Loucy (cell line): ENCODE measurements around the gene SMIM23.
A peak's percentile ranks its signal among the peaks of the same experiment; 100 is the strongest.

ENCODE experiments used
- H2AFZ ChIP-seq: fragments of 200-600 bp; sonication (generic); 2 replicates; pipeline ENCODE4 v1.6.0; 2016; ENCODE audit warnings: antibody characterized with exemption, mild to moderate bottlenecking, low read length, moderate library complexity
- H3F3A ChIP-seq: fragments of 200-600 bp; 2 replicates; pipeline ENCODE4 v1.6.0; 2016; ENCODE audit warnings: antibody characterized with exemption, low read depth, mild to moderate bottlenecking
- H3K27me3 ChIP-seq: fragments of 200-600 bp; sonication (generic); 2 replicates; pipeline ENCODE4 v1.6.1; 2014; ENCODE audit warnings: low read length, mild to moderate bottlenecking; ENCODE audit not compliant: insufficient read depth, poor library complexity, severe bottlenecking
- H3K36me3 ChIP-seq: fragments of 200-600 bp; sonication (generic); 2 replicates; pipeline ENCODE4 v1.6.1; 2016; ENCODE audit warnings: low read length; ENCODE audit not compliant: insufficient read depth
- H3K4me1 ChIP-seq: fragments of 200-600 bp; sonication (generic); 2 replicates; pipeline ENCODE4 v1.5.1; 2014; ENCODE audit warnings: low read length, mild to moderate bottlenecking; ENCODE audit not compliant: insufficient read depth, poor library complexity, severe bottlenecking
- H3K4me2 ChIP-seq: fragments of 200-600 bp; sonication (generic); 2 replicates; pipeline ENCODE4 v1.6.0; 2014; ENCODE audit warnings: antibody characterized with exemption, low read length, low read depth, mild to moderate bottlenecking; ENCODE audit not compliant: poor library complexity, severe bottlenecking
- H3K4me3 ChIP-seq: fragments of 200-600 bp; sonication (generic); 2 replicates; pipeline ENCODE4 v1.5.1; 2014; ENCODE audit warnings: low read length, mild to moderate bottlenecking, mixed read lengths; ENCODE audit not compliant: poor library complexity, severe bottlenecking
- H3K79me2 ChIP-seq: fragments of 200-600 bp; sonication (generic); 2 replicates; pipeline ENCODE4 v1.6.1; 2014; ENCODE audit warnings: low read length; ENCODE audit not compliant: insufficient read depth
- H3K9ac ChIP-seq: fragments of 200-600 bp; sonication (generic); 2 replicates; pipeline ENCODE4 v1.6.0; 2014; ENCODE audit warnings: mild to moderate bottlenecking, low read depth, low read length, moderate library complexity; ENCODE audit not compliant: poor library complexity, severe bottlenecking
- H3K9me2 ChIP-seq: fragments of 200-600 bp; sonication (generic); replicated peaks from 2 replicates; pipeline ENCODE4 v1.6.1; 2016; ENCODE audit warnings: low read depth, low read length, mixed read lengths
- H3K9me3 ChIP-seq: fragments of 200-600 bp; sonication (generic); 2 replicates; pipeline ENCODE4 v1.6.1; 2014; ENCODE audit warnings: mild to moderate bottlenecking, antibody characterized with exemption, low read length, low read depth; ENCODE audit not compliant: insufficient read depth
- H4K20me1 ChIP-seq: fragments of 200-600 bp; sonication (generic); 2 replicates; pipeline ENCODE4 v1.6.0; 2014; ENCODE audit warnings: antibody characterized with exemption, low read length, mild to moderate bottlenecking; ENCODE audit not compliant: insufficient read depth, poor library complexity, severe bottlenecking
- CTCF ChIP-seq: fragments of 200-600 bp; sonication (generic); conservative IDR thresholded peaks from 2 replicates; pipeline ENCODE4 v1.5.1; 2014; ENCODE audit warnings: mild to moderate bottlenecking, antibody characterized with exemption, low read length
- EZH2phosphoT487 ChIP-seq: fragments of 200-600 bp; IDR thresholded peaks from 2 replicates; pipeline ENCODE4 v1.6.1; 2018; ENCODE audit warnings: antibody characterized with exemption, mild to moderate bottlenecking, moderate library complexity, borderline replicate concordance

SMIM23 gene

GRCh38 chr5:171794470-171794960 is 8.9 kb downstream of the SMIM23 start:
- Histone ChIP-seq H3K4me2 (no peak overlapping the region), H3K79me2 (no peaks in the 10 kb centered on the region), H3K4me3 (no peak overlapping the region), H3F3A (no peaks in the 10 kb centered on the region), H3K4me1 (peaks cover 10% of the 10 kb centered on the region), H2AFZ (peak overlapping the region; percentile 15; the same call in 1 of the 2 replicates), H3K9me3 (no peaks in the 10 kb centered on the region), H3K36me3 (no peaks in the 10 kb centered on the region), H4K20me1 (no peaks in the 10 kb centered on the region), H3K9me2 (no peaks in the 10 kb centered on the region), H3K27me3 (no peaks in the 10 kb centered on the region), H3K9ac (no peak overlapping the region)
- TF ChIP-seq EZH2phosphoT487 (no peak), CTCF (no peak)

GRCh38 chr5:171795381-171795780 is 9.8 kb downstream of the SMIM23 start:
- Histone ChIP-seq H2AFZ (no peak overlapping the region; the same call in 1 of the 2 replicates), H4K20me1 (no peaks in the 10 kb centered on the region), H3K27me3 (no peaks in the 10 kb centered on the region), H3K79me2 (no peaks in the 10 kb centered on the region), H3K9ac (no peak overlapping the region), H3K4me1 (peaks cover 10% of the 10 kb centered on the region), H3K4me3 (no peak overlapping the region), H3K9me3 (no peaks in the 10 kb centered on the region), H3F3A (no peaks in the 10 kb centered on the region), H3K4me2 (no peak overlapping the region), H3K9me2 (no peaks in the 10 kb centered on the region), H3K36me3 (no peaks in the 10 kb centered on the region)
- TF ChIP-seq EZH2phosphoT487 (no peak), CTCF (no peak)

GRCh38 chr5:171796436-171796835 is 10.8 kb downstream of the SMIM23 start:
- H3K4me2 ChIP-seq: no peak overlapping the region
- H3K4me3 ChIP-seq: no peak overlapping the region
- H3K9me3 ChIP-seq: no peaks in the 10 kb centered on the region
- H3K27me3 ChIP-seq: no peaks in the 10 kb centered on the region
- TF ChIP-seq CTCF (no peak), EZH2phosphoT487 (no peak)
- no peak overlapping the region for H2AFZ ChIP-seq
- no peaks in the 10 kb centered on the region for H3K79me2 ChIP-seq
- peaks cover 10% of the 10 kb centered on the region for H3K4me1 ChIP-seq
- H3K9ac ChIP-seq: no peak overlapping the region
- no peaks in the 10 kb centered on the region for H3F3A ChIP-seq
- no peaks in the 10 kb centered on the region for H3K36me3 ChIP-seq
- no peaks in the 10 kb centered on the region for H3K9me2 ChIP-seq
- H4K20me1 ChIP-seq: no peaks in the 10 kb centered on the region
